Anterior cingulate cortex (tissue), 58 donors: ENCODE data around the gene EGFLAM.

Experiments
- DNase-seq, 58 donors: peaks; one replicate each; lab custom pipeline; 2025; lab: John Stamatoyannopoulos, UW

The EGFLAM gene

GRCh38 chr5:38500573-38501260 is 242.4 kb downstream of the EGFLAM start:
- DNase-seq, result no peak

GRCh38 chr5:38506302-38506701 is 247.9 kb downstream of the EGFLAM start:
- DNase-seq, result no peak

GRCh38 chr5:38509185-38509584 is 250.8 kb downstream of the EGFLAM start:
- DNase-seq, result no peak
